Measurements from ENCODE around the gene HMGCL. TPM values are rescaled to one million over a fixed set of nuclear protein-coding genes. Genes with fewer than 3 reads are reported as not detected.

Gene HMGCL
- total RNA-seq, 1 experiment from 2014 or later = 23.1 TPM

DNA sequence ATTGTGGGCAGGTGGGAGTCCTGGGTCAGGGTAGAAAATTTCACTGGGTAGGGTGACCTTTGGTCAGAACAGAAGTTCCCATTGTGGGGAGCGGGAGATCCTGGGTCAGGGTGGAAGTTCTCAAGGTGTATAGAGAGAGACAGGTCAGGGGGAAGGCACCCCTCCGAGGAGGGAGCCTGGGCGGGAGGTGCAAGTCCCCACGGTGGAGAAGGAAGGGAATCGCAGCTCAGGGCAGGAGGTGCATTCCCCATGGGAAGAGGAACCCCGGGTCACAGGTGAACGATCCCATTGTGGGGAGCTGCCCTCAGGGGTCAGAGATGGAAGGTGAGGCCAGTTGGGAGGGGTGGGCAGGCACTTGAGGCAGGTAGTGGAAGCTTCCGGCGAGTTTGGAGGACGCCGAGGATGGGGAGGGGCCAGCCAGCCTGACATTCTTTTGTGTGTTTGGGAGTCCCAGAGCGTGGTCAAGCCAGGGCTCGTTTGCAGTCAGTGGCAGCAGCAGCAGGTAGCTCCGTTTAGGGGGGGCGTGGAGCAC lies 33.6 kb downstream of the HMGCL start:
- Mint-ChIP-seq H3K9me3 (ENCODE audit: low read depth, unreplicated experiment) (no peaks in the 10 kb centered on the region), H3K36me3 (ENCODE audit: insufficient read depth, unreplicated experiment) (peaks cover 89% of the 10 kb centered on the region), H3K4me1 (ENCODE audit: low read depth, unreplicated experiment) (peaks cover 26% of the 10 kb centered on the region), H3K27ac (ENCODE audit: unreplicated experiment) (peak overlapping the region; percentile 96), H3K27me3 (ENCODE audit: unreplicated experiment) (no peaks in the 10 kb centered on the region), H3K4me3 (ENCODE audit: low read depth, unreplicated experiment) (peak overlapping the region; percentile 99)
- intact Hi-C loops (cut with micrococcal nuclease; ENCODE audit: unreplicated experiment) = no loop called here
- TF ChIP-seq, protein P1, sequence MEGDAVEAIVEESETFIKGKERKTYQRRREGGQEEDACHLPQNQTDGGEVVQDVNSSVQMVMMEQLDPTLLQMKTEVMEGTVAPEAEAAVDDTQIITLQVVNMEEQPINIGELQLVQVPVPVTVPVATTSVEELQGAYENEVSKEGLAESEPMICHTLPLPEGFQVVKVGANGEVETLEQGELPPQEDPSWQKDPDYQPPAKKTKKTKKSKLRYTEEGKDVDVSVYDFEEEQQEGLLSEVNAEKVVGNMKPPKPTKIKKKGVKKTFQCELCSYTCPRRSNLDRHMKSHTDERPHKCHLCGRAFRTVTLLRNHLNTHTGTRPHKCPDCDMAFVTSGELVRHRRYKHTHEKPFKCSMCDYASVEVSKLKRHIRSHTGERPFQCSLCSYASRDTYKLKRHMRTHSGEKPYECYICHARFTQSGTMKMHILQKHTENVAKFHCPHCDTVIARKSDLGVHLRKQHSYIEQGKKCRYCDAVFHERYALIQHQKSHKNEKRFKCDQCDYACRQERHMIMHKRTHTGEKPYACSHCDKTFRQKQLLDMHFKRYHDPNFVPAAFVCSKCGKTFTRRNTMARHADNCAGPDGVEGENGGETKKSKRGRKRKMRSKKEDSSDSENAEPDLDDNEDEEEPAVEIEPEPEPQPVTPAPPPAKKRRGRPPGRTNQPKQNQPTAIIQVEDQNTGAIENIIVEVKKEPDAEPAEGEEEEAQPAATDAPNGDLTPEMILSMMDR (IDR thresholded peaks at IDR 0.05; ENCODE audit: unreplicated experiment) = no peak
- CTCF ChIA-PET = interaction anchor here (0.6 to 1.4 kb wide), 3 partner anchors 8 to 51 kb away, joined by 3 to 4 read pairs (median 4); no protein-coding TSS in a partner anchor
- no TSS peak for BruUV-seq (replicated peaks)
- no peak for DNase-seq

DNA sequence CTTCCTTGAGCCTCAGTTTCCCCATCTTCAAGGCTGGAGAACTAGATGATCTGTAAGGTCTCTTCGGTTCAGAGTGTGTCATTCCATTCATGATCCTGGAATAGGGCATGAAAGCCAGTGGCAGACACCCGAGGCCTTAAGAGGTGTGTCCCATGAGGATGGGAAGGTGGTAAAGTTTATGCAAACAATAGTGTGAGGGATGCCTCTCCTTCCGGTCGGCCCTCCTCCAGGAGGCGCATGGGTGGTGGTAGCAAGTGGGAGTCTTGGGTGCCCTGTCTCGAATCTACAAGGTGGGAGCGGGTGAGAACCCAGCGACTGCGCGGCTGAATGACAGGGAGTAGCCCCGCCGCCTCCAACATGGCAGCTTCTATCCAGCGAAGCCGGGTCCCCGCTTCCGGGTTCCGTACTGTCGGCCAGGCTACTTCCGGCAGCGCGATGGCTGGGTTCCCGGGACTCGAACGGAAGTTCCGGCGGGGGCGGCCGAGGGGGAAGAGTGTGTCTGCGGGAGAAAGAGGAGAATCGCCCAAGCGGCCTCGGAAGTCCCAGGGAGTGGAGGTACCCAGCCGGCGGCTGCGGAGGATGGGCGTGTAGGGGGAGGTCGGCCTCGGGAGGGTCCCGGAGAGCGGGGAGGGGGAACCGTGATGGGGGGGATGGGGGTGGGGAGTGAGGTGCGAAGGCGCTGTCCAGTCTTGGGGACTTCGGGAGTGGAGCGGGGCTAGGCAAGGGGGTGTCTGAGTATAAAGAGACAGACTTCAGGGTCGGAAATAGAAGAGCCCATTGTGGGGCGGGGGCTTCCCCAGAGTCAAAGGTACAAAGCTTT lies 34.3 kb downstream of the HMGCL start, which contains the start of gene LYPLA2:
Gene LYPLA2 (plus strand): TSS at position 450 of the 820 bp plus-strand sequence. CDS start 1,538 bp downstream, outside the sequence.
- Mint-ChIP-seq H3K9me3 (ENCODE audit: low read depth, unreplicated experiment) (no peaks in the 10 kb centered on the region), H3K27ac (ENCODE audit: unreplicated experiment) (peak within 1 kb of the TSS; percentile 96), H3K27me3 (ENCODE audit: unreplicated experiment) (no peaks in the 10 kb centered on the region), H3K4me3 (ENCODE audit: low read depth, unreplicated experiment) (peak within 1 kb of the TSS; percentile 99), H3K36me3 (ENCODE audit: insufficient read depth, unreplicated experiment) (peaks cover 88% of the 10 kb centered on the region), H3K4me1 (ENCODE audit: low read depth, unreplicated experiment) (peaks cover 26% of the 10 kb centered on the region)
- CTCF ChIA-PET = interaction anchor here (0.6 to 1.4 kb wide), 3 partner anchors 9 to 126 kb away, joined by 3 to 4 read pairs (median 3); no protein-coding TSS in a partner anchor
- DNase-seq = peak; percentile 89
- TF ChIP-seq, protein P1 (IDR thresholded peaks at IDR 0.05; ENCODE audit: unreplicated experiment) = no peak
- intact Hi-C loops (cut with micrococcal nuclease; ENCODE audit: unreplicated experiment) = no loop called here
- no TSS peak for BruUV-seq (replicated peaks)

DNA sequence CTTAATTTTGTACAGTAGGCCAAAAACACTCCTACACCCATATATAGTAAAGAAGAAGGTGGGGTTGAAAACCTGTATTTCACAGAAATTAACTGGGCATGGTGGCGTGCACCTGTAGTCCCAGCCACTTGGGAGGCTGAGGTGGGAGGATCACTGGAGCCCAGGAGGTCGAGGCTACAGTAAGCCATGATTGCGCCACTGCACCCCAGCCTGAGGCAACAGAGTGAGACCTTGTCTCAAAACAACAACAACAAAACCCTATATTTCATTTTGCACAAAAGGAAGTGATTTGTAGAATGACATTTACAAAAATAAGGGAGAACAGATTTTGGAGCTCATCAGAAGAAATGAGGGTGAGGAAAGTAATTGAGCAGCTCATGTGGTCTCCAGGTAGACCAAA lies 36.5 kb downstream of the HMGCL start:
- Mint-ChIP-seq H3K27me3 (ENCODE audit: unreplicated experiment) (no peaks in the 10 kb centered on the region), H3K4me3 (ENCODE audit: low read depth, unreplicated experiment) (no peak overlapping the region), H3K27ac (ENCODE audit: unreplicated experiment) (peak overlapping the region; percentile 70), H3K36me3 (ENCODE audit: insufficient read depth, unreplicated experiment) (peaks cover 70% of the 10 kb centered on the region), H3K9me3 (ENCODE audit: low read depth, unreplicated experiment) (no peaks in the 10 kb centered on the region), H3K4me1 (ENCODE audit: low read depth, unreplicated experiment) (peaks cover 26% of the 10 kb centered on the region)
- TF ChIP-seq, protein P1 (IDR thresholded peaks at IDR 0.05; ENCODE audit: unreplicated experiment) = no peak
- no TSS peak for BruUV-seq (replicated peaks)
- intact Hi-C loops (cut with micrococcal nuclease; ENCODE audit: unreplicated experiment) = no loop called here
- CTCF ChIA-PET = no interaction called here
- no peak for DNase-seq

DNA sequence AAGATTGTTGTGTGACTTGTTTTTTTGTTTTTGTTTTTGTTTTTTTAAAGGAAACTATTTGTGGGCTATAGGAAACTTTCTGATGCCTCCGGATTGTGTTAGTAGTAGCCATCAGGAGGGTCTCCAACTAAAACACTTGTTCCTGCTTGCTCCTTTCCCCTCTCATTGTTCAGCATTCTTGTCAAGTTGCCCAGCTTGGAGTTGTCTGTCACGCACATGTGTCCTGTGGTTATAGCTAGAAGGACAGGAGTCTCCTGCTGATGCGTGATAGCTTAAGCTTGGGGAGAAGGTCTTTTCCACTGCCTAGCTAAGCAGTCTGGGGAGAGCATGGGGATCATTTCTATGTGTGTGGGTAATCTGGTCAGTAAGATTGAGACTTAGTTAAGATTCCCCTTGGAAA lies 37.5 kb downstream of the HMGCL start:
- intact Hi-C loops (cut with micrococcal nuclease; ENCODE audit: unreplicated experiment) = no loop called here
- BruUV-seq (replicated peaks) = TSS peak; percentile 17
- TF ChIP-seq, protein P1 (IDR thresholded peaks at IDR 0.05; ENCODE audit: unreplicated experiment) = no peak
- no peak overlapping the region for H3K27ac Mint-ChIP-seq (ENCODE audit: unreplicated experiment)
- H3K9me3 Mint-ChIP-seq (ENCODE audit: low read depth, unreplicated experiment) = no peaks in the 10 kb centered on the region
- no peak overlapping the region for H3K4me3 Mint-ChIP-seq (ENCODE audit: low read depth, unreplicated experiment)
- no peaks in the 10 kb centered on the region for H3K27me3 Mint-ChIP-seq (ENCODE audit: unreplicated experiment)
- H3K36me3 Mint-ChIP-seq (ENCODE audit: insufficient read depth, unreplicated experiment) = peaks cover 61% of the 10 kb centered on the region
- DNase-seq = no peak
- CTCF ChIA-PET = no interaction called here
- H3K4me1 Mint-ChIP-seq (ENCODE audit: low read depth, unreplicated experiment) = peaks cover 26% of the 10 kb centered on the region

Data from Calu3 (cell line).